ENCODE results near the gene ELAC2.
"Not testable (repeated sequence)": the region's sequence is repeated elsewhere in the genome, so short reads cannot be mapped to it uniquely, and the experiment has no call there.

The ELAC2 gene

GRCh38 chr17:12985431-12986293 is 32.2 kb downstream of the ELAC2 start:
- no peak for DNase-seq

GRCh38 chr17:12983991-12984884 is 33.6 kb downstream of the ELAC2 start:
- no peak for DNase-seq

- no peak for DNase-seq
These were observed 35.6 kb downstream of the ELAC2 start for GRCh38 chr17:12982224-12982623.

GRCh38 chr17:12979826-12980500 is 37.9 kb downstream of the ELAC2 start:
- DNase-seq: no peak

GRCh38 chr17:12979246-12979645 is 38.6 kb downstream of the ELAC2 start:
- no peak for DNase-seq

- not testable (repeated sequence) for DNase-seq
These were observed 39.0 kb downstream of the ELAC2 start for GRCh38 chr17:12978787-12979186.

- no peak for DNase-seq
These were observed 40.6 kb downstream of the ELAC2 start for GRCh38 chr17:12977008-12977751.

- DNase-seq: no peak
These were observed 43.8 kb downstream of the ELAC2 start for GRCh38 chr17:12974005-12974531.

- no peak for DNase-seq
These were observed 44.3 kb downstream of the ELAC2 start for GRCh38 chr17:12973496-12974004.

- DNase-seq: no peak
These were observed 49.9 kb downstream of the ELAC2 start for GRCh38 chr17:12967962-12968361.

GRCh38 chr17:12966413-12966812 is 51.4 kb downstream of the ELAC2 start:
- no peak for DNase-seq

GRCh38 chr17:12965988-12966387 is 51.8 kb downstream of the ELAC2 start:
- DNase-seq: no peak

GRCh38 chr17:12964840-12965239 is 53.0 kb downstream of the ELAC2 start:
- DNase-seq: no peak

- DNase-seq: no peak
These were observed 53.7 kb downstream of the ELAC2 start for GRCh38 chr17:12964162-12964561.

- no peak for DNase-seq
These were observed 54.3 kb downstream of the ELAC2 start for GRCh38 chr17:12963505-12963904.

- no peak for DNase-seq
These were observed 56.2 kb downstream of the ELAC2 start for GRCh38 chr17:12961655-12962054.

GRCh38 chr17:12959441-12959840 is 58.4 kb downstream of the ELAC2 start:
- DNase-seq: no peak

- no peak for DNase-seq
These were observed 59.0 kb downstream of the ELAC2 start for GRCh38 chr17:12958786-12959185.

GRCh38 chr17:12955521-12955920 is 62.3 kb downstream of the ELAC2 start:
- DNase-seq: no peak

GRCh38 chr17:12953156-12953555 is 64.7 kb downstream of the ELAC2 start:
- no peak for DNase-seq

GRCh38 chr17:12952012-12952411 is 65.8 kb downstream of the ELAC2 start:
- no peak for DNase-seq

- no peak for DNase-seq
These were observed 70.8 kb downstream of the ELAC2 start for GRCh38 chr17:12947047-12947446.

Data from activated T-cell treated with anti-CD3 and anti-CD28 coated beads, Interleukin-2, amount 50 U/mL, for 1 hour (primary cell).